SK-N-SH (cell line): Measurements from ENCODE around the gene TSPAN12. TPM values are rescaled to one million over a fixed set of nuclear protein-coding genes. Genes with fewer than 3 reads are reported as not detected.

Experiments
- CTCF ChIA-PET: fragments of 300-600, 350-600 bp; formaldehyde crosslinking; extraction: SDS; loops from one replicate; lab custom pipeline; 2021; lab: Yijun Ruan, JAX
- POLR2A ChIA-PET: fragments of 350-600 bp; sonication (Branson Sonifier 250); formaldehyde crosslinking; extraction: SDS; loops from one replicate; lab custom pipeline; 2020; ENCODE audit warnings: antibody characterized with exemption, inconsistent platforms; lab: Yijun Ruan, JAX
- DNase-seq: peaks from one replicate; pipeline ENCODE4 v3.0.0; 2012
- H2AFZ ChIP-seq: fragments of 200-600 bp; sonication (generic); 2 replicates; pipeline ENCODE4 v1.8.1; 2016; ENCODE audit warnings: antibody characterized with exemption, mild to moderate bottlenecking, low read depth
- H3F3A ChIP-seq: fragments of 200-600 bp; sonication (generic); replicated peaks from 2 replicates; pipeline ENCODE3; 2016; ENCODE audit warnings: antibody characterized with exemption, mild to moderate bottlenecking; ENCODE audit not compliant: insufficient read depth
- H3K27ac ChIP-seq, 2 experiments: fragments of 200-500 bp in 1 of 2; fragments of 200-600 bp in 1 of 2; sonication (Bioruptor generic) in 1 of 2; sonication (generic), shearing (Covaris generic) in 1 of 2; 2 replicates each; pipeline versions ENCODE4 v1.5.1 to v1.6.1; 2014 to 2016; ENCODE audit warnings: low read depth in 2 of 2, inconsistent platforms in 1 of 2, low read length in 1 of 2, mild to moderate bottlenecking in 1 of 2, mixed read lengths in 1 of 2
- H3K27me3 ChIP-seq: fragments of 200-600 bp; sonication (generic), shearing (Covaris generic); 2 replicates; pipeline ENCODE4 v1.6.1; 2016; ENCODE audit warnings: mixed run types; ENCODE audit not compliant: insufficient read depth
- H3K36me3 ChIP-seq, 2 experiments: fragments of 200-500 bp in 1 of 2; fragments of 200-600 bp in 1 of 2; sonication (Bioruptor generic) in 1 of 2; sonication (generic) in 1 of 2; replicated peaks in 1 of 2; 2 replicates each; pipeline versions ENCODE3 to v1.5.1; 2014 to 2016; ENCODE audit warnings: low read length in 1 of 2, mild to moderate bottlenecking in 1 of 2; ENCODE audit not compliant: insufficient read depth in 2 of 2, control insufficient read depth in 1 of 2
- H3K4me1 ChIP-seq, 2 experiments: fragments of 200-500 bp in 1 of 2; fragments of 200-600 bp in 1 of 2; sonication (Bioruptor generic) in 1 of 2; sonication (generic), shearing (Covaris generic) in 1 of 2; 2 replicates each; pipeline versions ENCODE4 v1.5.1 to v1.6.1; 2014 to 2016; ENCODE audit warnings: low read depth in 1 of 2, low read length in 1 of 2, mixed run types in 1 of 2; ENCODE audit not compliant: insufficient read depth in 2 of 2, control insufficient read depth in 1 of 2
- H3K4me2 ChIP-seq: fragments of 200-600 bp; sonication (generic), shearing (Covaris generic); 2 replicates; pipeline ENCODE4 v1.6.1; 2017; ENCODE audit warnings: mixed run types
- H3K4me3 ChIP-seq, 2 experiments: fragments of 200-500 bp in 1 of 2; fragments of 200-600 bp in 1 of 2; sonication (Bioruptor generic) in 1 of 2; sonication (generic), shearing (Covaris generic) in 1 of 2; 2 replicates each; pipeline versions ENCODE4 v1.5.1 to v1.8.1; 2014 to 2016; ENCODE audit warnings: low read depth in 2 of 2, inconsistent platforms in 1 of 2, low read length in 1 of 2, mild to moderate bottlenecking in 1 of 2, mixed read lengths in 1 of 2, moderate library complexity in 1 of 2
- H3K79me2 ChIP-seq: fragments of 200-600 bp; sonication (generic); 2 replicates; pipeline ENCODE4 v1.8.1; 2017; ENCODE audit warnings: mild to moderate bottlenecking; ENCODE audit not compliant: insufficient read depth
- H3K9ac ChIP-seq: fragments of 200-600 bp; sonication (generic); 2 replicates; pipeline ENCODE4 v1.6.1; 2017; ENCODE audit warnings: mixed run types
- H3K9me2 ChIP-seq: fragments of 200-600 bp; sonication (generic); 2 replicates; pipeline ENCODE4 v1.6.1; 2017; ENCODE audit warnings: mixed run types
- H3K9me3 ChIP-seq: fragments of 200-600 bp; sonication (generic); 2 replicates; pipeline ENCODE4 v1.6.1; 2017; ENCODE audit warnings: mixed run types, mild to moderate bottlenecking, moderate library complexity
- H4K20me1 ChIP-seq: fragments of 200-600 bp; sonication (generic); 2 replicates; pipeline ENCODE4 v1.6.1; 2017; ENCODE audit warnings: mild to moderate bottlenecking, mixed run types; ENCODE audit not compliant: insufficient read depth
- ELF1 ChIP-seq: IDR thresholded peaks from 2 replicates; pipeline ENCODE4 v1.4.0; 2012
- EZH2phosphoT487 ChIP-seq: fragments of 200-600 bp; sonication (generic); IDR thresholded peaks from 2 replicates; pipeline ENCODE4 v1.6.1; 2017; ENCODE audit warnings: low read depth, mixed run types, mild to moderate bottlenecking, antibody characterized with exemption, moderate library complexity, borderline replicate concordance
- FOSL2 ChIP-seq: IDR thresholded peaks from 2 replicates; pipeline ENCODE4 v1.4.0; 2012; ENCODE audit warnings: low read depth, mild to moderate bottlenecking, moderate library complexity, borderline replicate concordance
- FOXM1 ChIP-seq: IDR thresholded peaks from 2 replicates; pipeline ENCODE4 v1.4.0; 2012; ENCODE audit warnings: low read depth, mild to moderate bottlenecking
- IRF3 ChIP-seq: fragments of 150-350 bp; IDR thresholded peaks from 2 replicates; pipeline ENCODE4 v1.6.1; 2016; ENCODE audit warnings: mild to moderate bottlenecking, low read depth, low read length
- JUND ChIP-seq: IDR thresholded peaks from 2 replicates; pipeline ENCODE4 v1.4.0; 2012
- MEF2A ChIP-seq: IDR thresholded peaks from 2 replicates; pipeline ENCODE4 v1.4.0; 2012; ENCODE audit warnings: low read depth, borderline replicate concordance
- MXI1 ChIP-seq: IDR thresholded peaks from 2 replicates; pipeline ENCODE4 v1.6.1; 2012; ENCODE audit warnings: mild to moderate bottlenecking, low read depth, low read length, improper control_type of control experiment
- PBX3 ChIP-seq: IDR thresholded peaks from 2 replicates; pipeline ENCODE4; 2012
- RFX5 ChIP-seq: IDR thresholded peaks from 2 replicates; pipeline ENCODE4 v1.6.1; 2012; ENCODE audit warnings: mild to moderate bottlenecking, improper control_type of control experiment, low read length
- USF1 ChIP-seq: IDR thresholded peaks from 2 replicates; pipeline ENCODE4 v1.4.0; 2012; ENCODE audit warnings: low read depth, borderline replicate concordance
- YY1 ChIP-seq: IDR thresholded peaks from 2 replicates; pipeline ENCODE4 v1.4.0; 2012; ENCODE audit warnings: low read depth, mild to moderate bottlenecking
- WGBS: methylation state at CpG from one replicate; pipeline ENCODE4 v1.1.6; 2017; ENCODE audit warnings: low lambda C conversion rate; 5-methylcytosine and 5-hydroxymethylcytosine counted together
- polyA plus RNA-seq, 3 experiments: library from polyadenylated mRNA; depleted of rRNA; stranded (reverse); fragments of >200 nt; gene quantifications; 2 replicates each; pipeline ENCODE4 v1.2.3, GENCODE V29; 2012

The TSPAN12 gene
- polyA plus RNA-seq, 1 of the 3 experiments (the other 2 are of a cell fraction), result not detected

- TF ChIP-seq ELF1 (no peak), EZH2phosphoT487 (no peak), PBX3 (no peak), USF1 (no peak), IRF3 (no peak), RFX5 (no peak)
- DNase-seq, result no peak
Measured at GRCh38 chr7:120740348-120740747, 117.6 kb downstream of the TSPAN12 start.

GRCh38 chr7:120738816-120739215, 119.1 kb downstream of the TSPAN12 start:
- CTCF ChIA-PET, result interaction anchor here (0.8 to 3.5 kb wide), 4 partner anchors 13 to 803 kb away, joined by 3 to 16 read pairs (median 3); no protein-coding TSS in a partner anchor

More at GRCh38 chr7:120740348-120740747, 117.6 kb downstream of the TSPAN12 start:
- no peak overlapping the region for H3K9ac ChIP-seq
- H3K79me2 ChIP-seq, result no peaks in the 10 kb centered on the region; the same call in 1 of the 2 replicates
- H2AFZ ChIP-seq, result no peak overlapping the region
- no peaks in the 10 kb centered on the region for H3F3A ChIP-seq
- H3K36me3 ChIP-seq, result no peaks in the 10 kb centered on the region
- H4K20me1 ChIP-seq, result no peaks in the 10 kb centered on the region
- no peaks in the 10 kb centered on the region; the same call in 1 of the 2 replicates for H3K27me3 ChIP-seq
- ChIA-PET CTCF (interaction anchor here (3.5 kb wide), 1 partner anchor 16 kb away, joined by 16 read pairs; no protein-coding TSS in a partner anchor), POLR2A (no interaction called here)
- 35% methylated on average over 3 of the region's 3 CpGs for WGBS
- H3K9me2 ChIP-seq, result no peaks in the 10 kb centered on the region
- no peaks in the 10 kb centered on the region for H3K4me1 ChIP-seq
- peak overlapping the region in 1 of 2 experiments; percentile 14; a peak in 1 of 4 replicates for H3K4me3 ChIP-seq
- H3K9me3 ChIP-seq, result no peaks in the 10 kb centered on the region
- peak overlapping the region; percentile 49; the same call in 1 of the 2 replicates for H3K4me2 ChIP-seq
- no peak overlapping the region for H3K27ac ChIP-seq

More at GRCh38 chr7:120738816-120739215, 119.1 kb downstream of the TSPAN12 start:
- Histone ChIP-seq H3K4me2 (no peak overlapping the region), H3K79me2 (no peaks in the 10 kb centered on the region; the same call in 1 of the 2 replicates), H3F3A (no peaks in the 10 kb centered on the region), H3K9ac (no peak overlapping the region), H3K9me3 (no peaks in the 10 kb centered on the region), H4K20me1 (no peaks in the 10 kb centered on the region), H3K9me2 (no peaks in the 10 kb centered on the region), H3K36me3 (no peaks in the 10 kb centered on the region), H3K27ac (no peak overlapping the region), H3K4me3 (no peak overlapping the region), H2AFZ (no peak overlapping the region), H3K4me1 (no peaks in the 10 kb centered on the region), H3K27me3 (no peaks in the 10 kb centered on the region; the same call in 1 of the 2 replicates)
- no peak for TF ChIP-seq YY1
- no peak for TF ChIP-seq MXI1
- TF ChIP-seq FOXM1, result no peak
- TF ChIP-seq JUND, result no peak
- no peak for TF ChIP-seq MEF2A
- no peak for TF ChIP-seq FOSL2
- TF ChIP-seq USF1, result no peak
- POLR2A ChIA-PET, result no interaction called here
- 18% methylated on average over 3 of the region's 3 CpGs for WGBS
- no peak for DNase-seq

Other genes starting within 250 kb of the TSPAN12 start
- 8.3 and 12.5 TPM in 2 replicates for gene ING3, start 92.6 kb upstream of the TSPAN12 start, polyA plus RNA-seq (2012; rRNA removed)
- 4.4 and 4.8 TPM in 2 replicates for gene CPED1, start 130.6 kb upstream of the TSPAN12 start, polyA plus RNA-seq (2012; rRNA removed)